Panc1 (cell line): ENCODE data around the gene SLCO3A1. TPM values are rescaled to one million over a fixed set of nuclear protein-coding genes. Genes with fewer than 3 reads are reported as not detected.

Experiments
- ATAC-seq: fragments of 200-7000 bp; cut with Tn5 transposase; 2 replicates; pipeline ENCODE4 v1.9.1; 2020; ENCODE audit warnings: mild to moderate bottlenecking, moderate library complexity
- BruUV-seq: library from RNA; stranded (reverse); fragments of 400-500 nt; replicated peaks from 2 replicates; lab custom pipeline; 2021; lab: Mats Ljungman, UMichigan
- CTCF ChIA-PET: fragments of 300-600 bp; sonication (Branson Sonifier 250); formaldehyde crosslinking; loops from one replicate; lab custom pipeline; 2022; ENCODE audit warnings: antibody characterized with exemption; lab: Charles Lee
- POLR2A ChIA-PET: fragments of 300-600 bp; sonication (Branson Sonifier 250); formaldehyde crosslinking; loops from one replicate; lab custom pipeline; 2022; ENCODE audit warnings: antibody characterized with exemption; lab: Charles Lee
- DNase-seq: peaks from one replicate; pipeline ENCODE4 v3.0.0-alpha.2; 2010; ENCODE audit warnings: low read depth, low spot score
- H3K27ac ChIP-seq: 2 replicates; pipeline ENCODE4 v1.5.1; 2011; ENCODE audit warnings: mild to moderate bottlenecking, low read length, inconsistent platforms
- H3K27me3 ChIP-seq: fragments of 200-500 bp; sonication (Bioruptor generic); 2 replicates; pipeline ENCODE4 v1.6.0; 2014; ENCODE audit warnings: low read length, inconsistent platforms; ENCODE audit not compliant: control insufficient read depth, insufficient read depth
- H3K36me3 ChIP-seq: fragments of 200-500 bp; sonication (Bioruptor generic); 2 replicates; pipeline ENCODE4 v1.5.1; 2014; ENCODE audit warnings: inconsistent platforms, mild to moderate bottlenecking, low read length, moderate library complexity; ENCODE audit not compliant: control insufficient read depth, insufficient read depth
- H3K4me1 ChIP-seq: 2 replicates; pipeline ENCODE4 v1.5.1; 2011; ENCODE audit warnings: inconsistent platforms, mild to moderate bottlenecking, low read length, moderate library complexity; ENCODE audit not compliant: control insufficient read depth, insufficient read depth
- H3K4me3 ChIP-seq, 2 experiments: 2 replicates each; pipeline ENCODE4 v1.5.1; 2011 to 2012; ENCODE audit warnings: low read depth in 2 of 2, low read length in 2 of 2, mild to moderate bottlenecking in 2 of 2, inconsistent platforms in 1 of 2, moderate library complexity in 1 of 2
- H3K9me3 ChIP-seq: fragments of 200-500 bp; sonication (Bioruptor generic); 2 replicates; pipeline ENCODE4 v1.5.1; 2014; ENCODE audit warnings: low read depth, mild to moderate bottlenecking, inconsistent platforms, low read length, moderate library complexity; ENCODE audit not compliant: control insufficient read depth, insufficient read depth
- CTCF ChIP-seq: fragments of 450-650 bp; IDR thresholded peaks from 2 replicates; pipeline ENCODE4 v1.5.1; 2017; ENCODE audit warnings: mild to moderate bottlenecking
- POLR2AphosphoS5 ChIP-seq: IDR thresholded peaks from 2 replicates; pipeline ENCODE4 v1.6.1; 2012; ENCODE audit warnings: mild to moderate bottlenecking, low read depth, low read length, moderate library complexity
- REST ChIP-seq, 2 experiments: IDR thresholded peaks; 2 replicates each; pipeline ENCODE4 v1.6.1; 2011 to 2012; ENCODE audit warnings: low read depth in 2 of 2, control low read depth in 1 of 2, low read length in 1 of 2, mild to moderate bottlenecking in 1 of 2, moderate library complexity in 1 of 2; ENCODE audit not compliant: insufficient read depth in 1 of 2
- SIN3A ChIP-seq: IDR thresholded peaks from 2 replicates; pipeline ENCODE4 v1.6.1; 2012; ENCODE audit warnings: low read depth, mild to moderate bottlenecking, low read length, moderate library complexity, borderline replicate concordance; ENCODE audit not compliant: insufficient read depth
- TCF7L2 ChIP-seq: IDR thresholded peaks from 2 replicates; pipeline ENCODE4 v1.6.1; 2011; ENCODE audit warnings: mild to moderate bottlenecking, low read depth, low read length, inconsistent platforms
- in situ Hi-C: cut with HindIII; loops from 2 replicates; pipeline ENCODE4 v1.10.0; 2016; ENCODE audit warnings: low sequenced_read_pairs, low pct_unique_long_range_greater_than_20kb
- intact Hi-C: fragments of 100-400 bp; cut with micrococcal nuclease; formaldehyde crosslinking; loops from one replicate; pipeline ENCODE4 v1.10.0; 2022; ENCODE audit not compliant: unreplicated experiment
- total RNA-seq: library from RNA; stranded (reverse); gene quantifications from one replicate; pipeline ENCODE4 v1.2.1, GENCODE V29; 2021; ENCODE audit not compliant: unreplicated experiment

Gene SLCO3A1
- total RNA-seq, 1 experiment from 2014 or later = 20.6 TPM

- Histone ChIP-seq H3K27ac (no peak overlapping the region), H3K36me3 (no peaks in the 10 kb centered on the region), H3K27me3 (no peaks in the 10 kb centered on the region), H3K4me3 (no peak overlapping the region), H3K9me3 (no peaks in the 10 kb centered on the region), H3K4me1 (no peaks in the 10 kb centered on the region)
- no peak for DNase-seq
- BruUV-seq = no TSS peak
- no peak for ATAC-seq
- intact Hi-C loops (no loop called here), in situ Hi-C loops (no loop called here)
- TF ChIP-seq TCF7L2 (no peak), REST (IDR thresholded peaks at IDR 0.05; ENCODE audit: insufficient read depth in 1 of 2, low read depth in 2 of 2, low read length in 1 of 2) (no peak), SIN3A (no peak), POLR2AphosphoS5 (no peak), CTCF (no peak)
- ChIA-PET POLR2A (no interaction called here), CTCF (no interaction called here)
Measured at GRCh38 chr15:92037491-92037890, 184.0 kb downstream of the SLCO3A1 start.

DNA sequence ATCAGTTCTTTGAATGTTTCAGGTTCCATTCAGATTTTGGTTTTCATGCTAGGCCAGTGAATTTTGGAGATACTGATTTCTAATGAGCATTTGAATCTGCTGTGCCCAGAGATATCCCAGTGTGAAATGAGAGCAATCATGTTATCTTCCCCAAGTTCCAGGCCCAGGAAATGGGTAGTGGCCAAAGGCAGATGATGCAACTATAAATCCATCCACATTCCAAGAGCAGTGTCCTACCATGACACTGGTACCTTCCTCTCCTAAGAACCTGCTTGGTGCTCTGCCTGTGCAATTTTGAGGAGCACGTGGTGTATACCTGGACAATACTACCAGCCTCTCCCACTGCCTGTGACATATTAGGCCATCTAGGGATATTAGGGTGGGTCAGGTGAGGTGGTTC is 186.8 kb downstream of the SLCO3A1 start:
- ChIA-PET CTCF (no interaction called here), POLR2A (no interaction called here)
- intact Hi-C loops (no loop called here), in situ Hi-C loops (no loop called here)
- no peak for TF ChIP-seq TCF7L2
- no peak for TF ChIP-seq CTCF
- no peak for TF ChIP-seq REST (IDR thresholded peaks at IDR 0.05; ENCODE audit: insufficient read depth in 1 of 2, low read depth in 2 of 2, low read length in 1 of 2)
- TF ChIP-seq POLR2AphosphoS5 = no peak
- TF ChIP-seq SIN3A = no peak
- BruUV-seq = no TSS peak
- ATAC-seq (no peak), DNase-seq (no peak)
- no peaks in the 10 kb centered on the region for H3K4me1 ChIP-seq
- no peak overlapping the region for H3K27ac ChIP-seq
- no peaks in the 10 kb centered on the region for H3K9me3 ChIP-seq
- no peak overlapping the region for H3K4me3 ChIP-seq
- H3K27me3 ChIP-seq = no peaks in the 10 kb centered on the region
- H3K36me3 ChIP-seq = no peaks in the 10 kb centered on the region
